Suprapubic skin (tissue), 4 donors: ENCODE measurements around the gene B3GLCT.

Experiments
- CTCF ChIP-seq, 2 donors: fragments of 200-600 bp in 1 of 2; fragments of 450-650 bp in 1 of 2; sonication (generic) in 1 of 2; IDR thresholded peaks; one replicate each; pipeline ENCODE4 v1.5.1; 2016 to 2019; ENCODE audit warnings: antibody characterized with exemption in 2 of 2, mild to moderate bottlenecking in 1 of 2, moderate library complexity in 1 of 2
- POLR2A ChIP-seq, 2 donors: fragments of 450-650 bp; IDR thresholded peaks; one replicate each; pipeline ENCODE4 v1.6.1; 2017; ENCODE audit warnings: antibody characterized with exemption in 2 of 2, mild to moderate bottlenecking in 2 of 2, moderate library complexity in 2 of 2
- POLR2AphosphoS5 ChIP-seq, 3 donors: sonication (generic); formaldehyde crosslinking; IDR thresholded peaks; one replicate each; pipeline ENCODE4 v1.6.1; 2017; ENCODE audit warnings: antibody characterized with exemption in 3 of 3

- TF ChIP-seq CTCF (IDR thresholded peaks at IDR 0.05) (no peak), POLR2A (IDR thresholded peaks at IDR 0.05) (no peak), POLR2AphosphoS5 (IDR thresholded peaks at IDR 0.05) (peak in 2 of 3 donors; percentile 4 to 5)
Observed at GRCh38 chr13:31162151-31163008, 37.4 kb upstream of the B3GLCT start.
